ENCODE results near the gene ZNF664. TPM values are rescaled to one million over a fixed set of nuclear protein-coding genes. Genes with fewer than 3 reads are reported as not detected.

The ZNF664 gene
- polyA plus RNA-seq, 1 experiment = 42.4 TPM

DNA sequence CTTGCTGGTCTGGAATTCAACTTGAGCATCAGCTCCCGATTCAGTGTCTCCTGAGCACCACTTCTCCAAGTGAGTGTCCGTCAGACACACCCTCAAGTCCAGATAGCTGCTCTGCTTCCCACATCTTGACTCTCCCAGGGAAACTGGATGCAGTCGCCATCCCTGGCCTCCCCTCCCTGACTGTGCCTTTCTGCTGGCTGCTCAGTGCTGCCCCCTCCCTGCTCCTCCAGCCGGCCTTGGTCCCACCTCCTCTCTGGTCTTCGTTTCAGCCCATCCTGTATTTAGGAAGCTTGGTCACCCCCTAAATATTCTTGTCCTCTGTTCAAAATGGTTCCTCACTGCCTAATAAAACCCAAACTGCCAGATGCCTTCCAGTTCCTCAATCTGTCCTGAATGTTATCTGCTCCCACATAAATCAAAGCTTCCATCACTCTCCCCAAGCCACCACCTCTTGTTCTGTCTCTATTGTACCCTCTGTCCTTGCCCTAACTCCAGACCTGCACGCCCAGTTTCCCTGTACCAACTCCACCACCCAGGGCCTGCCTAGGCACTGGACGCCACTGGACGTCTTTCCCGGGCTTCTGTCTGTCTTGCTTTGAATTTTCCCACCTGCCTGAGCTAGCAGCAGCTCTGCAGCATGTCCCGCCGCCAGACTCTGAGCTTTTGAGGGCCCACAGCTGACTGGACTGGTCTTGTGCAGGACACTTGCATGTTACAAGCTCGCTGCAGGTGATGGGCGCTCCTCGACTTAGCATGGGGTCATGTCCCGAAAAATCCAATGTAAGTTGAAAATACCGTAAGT lies 34.1 kb upstream of the ZNF664 start:
- Histone ChIP-seq H3K4me3 (ENCODE audit: low read depth, low read length) (no peak overlapping the region), H3K27me3 (ENCODE audit: control insufficient read depth, insufficient read depth, low read length) (no peaks in the 10 kb centered on the region), H3K36me3 (ENCODE audit: control insufficient read depth, insufficient read depth, low read length) (peaks cover 23% of the 10 kb centered on the region)
- TF ChIP-seq, protein P1, sequence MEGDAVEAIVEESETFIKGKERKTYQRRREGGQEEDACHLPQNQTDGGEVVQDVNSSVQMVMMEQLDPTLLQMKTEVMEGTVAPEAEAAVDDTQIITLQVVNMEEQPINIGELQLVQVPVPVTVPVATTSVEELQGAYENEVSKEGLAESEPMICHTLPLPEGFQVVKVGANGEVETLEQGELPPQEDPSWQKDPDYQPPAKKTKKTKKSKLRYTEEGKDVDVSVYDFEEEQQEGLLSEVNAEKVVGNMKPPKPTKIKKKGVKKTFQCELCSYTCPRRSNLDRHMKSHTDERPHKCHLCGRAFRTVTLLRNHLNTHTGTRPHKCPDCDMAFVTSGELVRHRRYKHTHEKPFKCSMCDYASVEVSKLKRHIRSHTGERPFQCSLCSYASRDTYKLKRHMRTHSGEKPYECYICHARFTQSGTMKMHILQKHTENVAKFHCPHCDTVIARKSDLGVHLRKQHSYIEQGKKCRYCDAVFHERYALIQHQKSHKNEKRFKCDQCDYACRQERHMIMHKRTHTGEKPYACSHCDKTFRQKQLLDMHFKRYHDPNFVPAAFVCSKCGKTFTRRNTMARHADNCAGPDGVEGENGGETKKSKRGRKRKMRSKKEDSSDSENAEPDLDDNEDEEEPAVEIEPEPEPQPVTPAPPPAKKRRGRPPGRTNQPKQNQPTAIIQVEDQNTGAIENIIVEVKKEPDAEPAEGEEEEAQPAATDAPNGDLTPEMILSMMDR (IDR thresholded peaks at IDR 0.05; ENCODE audit: insufficient read depth, low read depth, low read length) = peak; percentile 51
- ChIA-PET CTCF (interaction anchor here (0.6 to 1.4 kb wide), 6 partner anchors 9 to 94 kb away, joined by 3 to 4 read pairs (median 3); no protein-coding TSS in a partner anchor), POLR2A (no interaction called here)
- no peak for DNase-seq (ENCODE audit: low read depth)

DNA sequence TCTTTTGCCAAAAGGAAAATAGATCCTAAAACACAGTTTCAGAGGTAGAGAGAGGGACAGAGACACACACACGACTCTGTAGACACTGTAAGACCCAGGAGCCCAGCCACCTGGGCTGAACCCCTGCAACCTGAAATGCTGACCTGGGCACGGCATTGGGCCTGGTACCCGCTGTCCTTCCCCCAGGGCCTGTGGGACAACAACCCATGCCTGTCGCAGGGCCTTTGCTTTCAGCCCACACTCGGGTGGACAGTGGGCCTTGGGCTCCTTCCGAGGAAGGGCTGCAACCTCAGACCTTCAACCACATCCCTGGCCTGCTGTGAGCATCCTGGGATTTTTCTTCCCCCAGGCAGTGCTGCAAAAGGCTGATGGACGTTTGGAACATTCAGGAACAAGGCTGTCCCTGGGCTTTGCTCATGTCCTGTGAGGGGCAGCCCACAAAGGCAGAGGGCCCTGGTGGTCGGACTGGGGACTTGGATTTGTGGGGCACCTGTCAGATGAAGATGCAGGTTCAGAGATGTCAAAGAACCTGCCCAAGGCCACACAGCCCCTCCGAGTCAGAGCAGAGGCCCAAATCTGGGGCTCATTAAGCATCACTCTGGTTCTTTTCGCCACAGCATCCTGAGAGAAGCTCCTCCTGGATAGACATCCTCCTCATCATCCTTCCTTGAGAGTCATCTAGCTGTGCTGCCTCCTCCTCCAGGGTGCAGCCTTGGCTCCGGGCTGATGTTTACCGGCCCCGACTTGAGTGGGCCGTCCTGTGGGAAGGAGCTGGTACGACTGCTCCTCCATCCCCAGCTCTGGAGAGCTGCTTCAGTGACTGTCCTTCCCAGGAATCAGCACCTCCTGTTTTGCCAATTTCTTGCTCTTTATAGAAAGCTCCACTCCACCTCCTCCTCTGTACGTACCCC lies 33.0 kb upstream of the ZNF664 start:
- ChIA-PET POLR2A (no interaction called here), CTCF (interaction anchor here (1.2 to 1.3 kb wide), 3 partner anchors 17 to 93 kb away, joined by 3 to 4 read pairs (median 3); no protein-coding TSS in a partner anchor)
- TF ChIP-seq, protein P1 (IDR thresholded peaks at IDR 0.05; ENCODE audit: insufficient read depth, low read depth, low read length) = no peak
- H3K36me3 ChIP-seq (ENCODE audit: control insufficient read depth, insufficient read depth, low read length) = peaks cover 25% of the 10 kb centered on the region
- no peaks in the 10 kb centered on the region for H3K27me3 ChIP-seq (ENCODE audit: control insufficient read depth, insufficient read depth, low read length)
- no peak overlapping the region for H3K4me3 ChIP-seq (ENCODE audit: low read depth, low read length)
- DNase-seq (ENCODE audit: low read depth) = no peak

DNA sequence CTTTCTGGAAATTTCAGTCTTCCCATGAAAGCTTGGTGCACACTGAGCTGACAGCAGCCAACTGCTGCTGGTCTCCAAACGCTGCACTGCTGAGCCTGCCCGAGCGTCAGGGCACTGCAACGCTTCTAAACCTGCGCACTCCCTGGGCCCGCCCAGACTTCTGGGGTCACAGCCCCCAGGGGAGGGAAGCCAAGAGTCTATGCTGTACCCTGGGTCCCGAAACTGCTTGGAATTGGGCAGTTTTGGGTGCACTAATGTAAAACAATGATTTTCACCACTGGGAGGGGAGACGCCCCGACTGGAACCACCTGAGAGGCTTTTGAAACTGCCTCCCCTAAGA lies 32.4 kb upstream of the ZNF664 start:
- Histone ChIP-seq H3K4me3 (ENCODE audit: low read depth, low read length) (no peak overlapping the region), H3K36me3 (ENCODE audit: control insufficient read depth, insufficient read depth, low read length) (peaks cover 27% of the 10 kb centered on the region), H3K27me3 (ENCODE audit: control insufficient read depth, insufficient read depth, low read length) (no peaks in the 10 kb centered on the region)
- DNase-seq (ENCODE audit: low read depth) = no peak
- POLR2A ChIA-PET = no interaction called here
- TF ChIP-seq, protein P1 (IDR thresholded peaks at IDR 0.05; ENCODE audit: insufficient read depth, low read depth, low read length) = no peak
- CTCF ChIA-PET = no interaction called here

DNA sequence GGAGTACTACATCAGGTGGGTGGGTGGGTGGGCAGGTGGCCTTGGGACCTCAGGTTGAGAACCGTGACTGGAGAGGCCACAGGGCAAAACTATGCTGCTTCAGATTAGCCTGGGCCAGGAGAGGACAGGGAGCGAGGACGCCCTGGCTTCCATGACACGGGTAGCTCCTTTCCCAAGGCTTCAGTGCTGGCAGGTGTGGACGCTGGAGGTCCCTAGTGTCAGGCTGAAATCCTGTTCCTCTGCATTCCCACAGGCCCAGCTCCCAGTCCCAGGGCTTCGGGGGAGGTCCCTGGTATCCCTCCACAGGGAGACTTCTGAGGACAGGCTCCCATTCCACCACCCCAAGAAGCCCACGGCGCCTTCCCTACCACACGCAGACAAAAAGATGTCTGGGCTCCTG lies 32.0 kb upstream of the ZNF664 start:
- TF ChIP-seq, protein P1 (IDR thresholded peaks at IDR 0.05; ENCODE audit: insufficient read depth, low read depth, low read length) = no peak
- DNase-seq (ENCODE audit: low read depth) = no peak
- ChIA-PET POLR2A (no interaction called here), CTCF (interaction anchor here (0.7 kb wide), 1 partner anchor 36 kb away, joined by 3 read pairs; no protein-coding TSS in a partner anchor)
- H3K27me3 ChIP-seq (ENCODE audit: control insufficient read depth, insufficient read depth, low read length) = no peaks in the 10 kb centered on the region
- H3K36me3 ChIP-seq (ENCODE audit: control insufficient read depth, insufficient read depth, low read length) = peaks cover 25% of the 10 kb centered on the region
- no peak overlapping the region for H3K4me3 ChIP-seq (ENCODE audit: low read depth, low read length)

Data from BJ (cell line).